HG03064 (cell line): Measurements from ENCODE around the gene HMX1.

ENCODE experiments used
- ATAC-seq: cut with Tn5 transposase; IDR thresholded peaks from one replicate; pipeline ENCODE4 v1.9.1; 2021; ENCODE audit warnings: low read depth; ENCODE audit not compliant: unreplicated experiment

HMX1 gene

DNA sequence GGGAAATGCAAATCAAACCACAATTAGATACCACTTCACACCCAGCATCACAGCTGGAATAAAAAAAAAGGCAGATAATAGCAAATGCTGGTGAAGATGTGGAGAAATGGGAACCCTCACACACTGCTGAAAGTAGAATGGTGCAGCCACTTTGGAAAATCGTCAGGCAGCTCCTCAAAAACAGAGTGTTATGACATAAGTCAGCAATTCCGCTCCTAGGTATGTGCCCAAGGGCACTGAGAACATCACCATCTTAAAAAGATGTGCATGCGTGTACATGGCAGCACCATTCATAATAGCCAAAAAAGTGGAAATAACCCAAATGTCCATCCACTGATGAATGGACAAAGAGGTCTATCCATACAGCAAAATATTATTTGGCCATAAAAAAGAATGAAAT is 28.0 kb downstream of the HMX1 start:
- no peak for ATAC-seq

GRCh38 chr4:8842614-8843013 is 29.0 kb downstream of the HMX1 start:
- no peak for ATAC-seq

- ATAC-seq: no peak
These were observed 29.9 kb downstream of the HMX1 start for GRCh38 chr4:8841678-8842268.

DNA sequence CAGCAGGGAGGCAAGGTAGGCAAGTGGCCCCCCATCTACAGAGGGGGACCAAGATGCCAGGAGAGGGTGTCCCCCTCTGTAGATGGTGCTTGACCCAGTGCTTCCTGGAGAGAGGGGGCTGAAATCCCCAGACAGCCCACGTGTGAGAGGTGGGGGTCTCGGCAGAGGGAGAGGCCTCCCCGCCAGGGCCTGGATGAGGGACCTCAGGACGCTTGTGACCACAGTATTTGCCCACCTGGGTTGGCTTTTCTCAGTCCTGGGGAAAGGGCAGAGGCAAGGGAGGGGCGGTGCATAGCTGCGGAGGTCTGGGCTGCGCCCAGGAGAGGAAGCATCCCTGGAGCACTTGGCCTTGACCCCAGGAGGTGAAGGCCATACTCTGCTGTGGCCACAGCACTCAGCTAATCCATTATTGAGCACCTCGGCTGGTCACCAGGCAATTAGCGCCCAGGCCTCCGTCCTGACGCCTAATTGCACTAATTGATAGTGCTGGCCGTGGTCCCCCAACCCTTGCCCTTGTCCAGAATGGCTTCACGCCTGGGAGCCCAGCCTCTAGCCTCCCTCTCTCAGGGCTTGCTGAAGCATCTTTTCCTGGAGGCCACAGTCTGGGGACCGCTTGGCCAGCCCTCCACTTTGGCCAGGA is 30.7 kb downstream of the HMX1 start:
- no peak for ATAC-seq

DNA sequence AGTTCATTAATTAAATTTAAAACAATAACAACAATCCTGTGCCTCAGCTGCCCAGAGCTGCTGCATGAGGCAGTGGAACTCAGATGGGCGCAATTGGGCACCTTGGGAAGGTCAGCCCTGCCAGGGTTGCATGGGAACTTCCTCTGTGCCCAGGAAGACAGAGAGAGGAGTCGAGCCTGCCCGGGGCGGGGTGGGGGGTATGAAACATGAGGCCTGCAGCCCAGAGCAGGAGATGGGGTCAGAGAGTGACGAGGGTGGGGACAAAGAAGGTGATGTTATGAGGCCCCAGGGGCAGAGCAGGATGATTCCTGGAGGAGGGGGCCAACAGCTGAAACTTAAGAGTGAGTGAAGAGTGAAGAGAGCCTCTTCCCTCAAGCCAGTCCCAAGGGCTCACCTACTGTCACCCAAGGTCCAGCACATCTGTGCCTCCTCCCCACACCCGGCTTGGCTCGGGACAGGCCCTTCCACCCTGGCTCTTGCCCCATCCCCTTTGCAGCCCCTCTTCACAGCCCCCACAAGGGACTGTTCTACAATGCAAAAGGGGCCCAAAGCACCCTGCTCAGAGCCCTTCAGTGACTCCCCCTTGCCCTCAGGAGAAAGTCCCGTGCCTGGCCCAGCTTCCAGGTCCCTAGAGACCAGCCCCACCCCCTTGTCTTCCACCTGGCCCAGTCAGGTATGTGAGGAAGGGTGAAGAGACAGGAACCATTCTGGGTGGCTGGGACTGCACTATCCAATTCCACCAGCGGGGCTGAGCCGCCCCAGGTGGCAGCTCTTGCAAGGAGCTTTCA is 31.4 kb downstream of the HMX1 start:
- ATAC-seq: no peak

GRCh38 chr4:8838961-8839431 is 32.6 kb downstream of the HMX1 start:
- ATAC-seq: no peak

DNA sequence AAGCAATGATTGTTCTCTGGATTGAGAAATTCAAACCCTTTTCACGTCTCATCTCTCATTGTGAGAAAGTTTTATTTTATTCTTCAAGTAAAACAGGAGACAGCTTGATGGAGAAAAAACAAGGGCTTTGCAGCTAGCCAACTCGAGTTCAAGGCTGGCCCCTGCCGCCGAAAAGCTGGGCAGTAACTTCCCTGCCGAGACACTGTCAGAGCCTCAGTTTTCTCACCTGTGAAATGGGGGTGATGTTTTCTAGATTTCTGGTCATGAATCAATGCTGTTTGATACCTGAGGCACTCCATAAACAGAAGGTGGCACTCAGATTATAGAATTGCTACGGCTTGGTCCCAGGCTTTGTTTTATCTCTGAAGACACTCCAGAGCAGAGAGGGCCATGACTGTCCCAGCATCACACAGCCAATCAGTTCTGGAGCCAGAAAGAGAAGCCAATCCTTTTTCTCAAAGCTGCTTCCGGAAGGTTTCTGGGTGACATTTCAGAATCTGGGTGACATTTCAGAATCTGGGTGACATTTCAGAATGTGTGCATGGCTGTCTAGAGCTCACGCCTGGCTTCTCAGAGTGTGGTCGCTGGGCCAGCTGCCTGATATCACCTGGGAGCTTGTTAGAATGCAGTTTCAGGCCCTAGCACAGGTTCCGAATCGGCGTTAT is 33.2 kb downstream of the HMX1 start:
- no peak for ATAC-seq

- no peak for ATAC-seq
These were observed 34.3 kb downstream of the HMX1 start for GRCh38 chr4:8837181-8837841.

GRCh38 chr4:8836664-8837171 is 34.9 kb downstream of the HMX1 start:
- ATAC-seq: no peak

GRCh38 chr4:8835521-8836365 is 35.9 kb downstream of the HMX1 start:
- ATAC-seq: no peak

GRCh38 chr4:8834681-8835220 is 36.9 kb downstream of the HMX1 start:
- no peak for ATAC-seq

- ATAC-seq: no peak
These were observed 39.3 kb downstream of the HMX1 start for GRCh38 chr4:8832113-8832915.

DNA sequence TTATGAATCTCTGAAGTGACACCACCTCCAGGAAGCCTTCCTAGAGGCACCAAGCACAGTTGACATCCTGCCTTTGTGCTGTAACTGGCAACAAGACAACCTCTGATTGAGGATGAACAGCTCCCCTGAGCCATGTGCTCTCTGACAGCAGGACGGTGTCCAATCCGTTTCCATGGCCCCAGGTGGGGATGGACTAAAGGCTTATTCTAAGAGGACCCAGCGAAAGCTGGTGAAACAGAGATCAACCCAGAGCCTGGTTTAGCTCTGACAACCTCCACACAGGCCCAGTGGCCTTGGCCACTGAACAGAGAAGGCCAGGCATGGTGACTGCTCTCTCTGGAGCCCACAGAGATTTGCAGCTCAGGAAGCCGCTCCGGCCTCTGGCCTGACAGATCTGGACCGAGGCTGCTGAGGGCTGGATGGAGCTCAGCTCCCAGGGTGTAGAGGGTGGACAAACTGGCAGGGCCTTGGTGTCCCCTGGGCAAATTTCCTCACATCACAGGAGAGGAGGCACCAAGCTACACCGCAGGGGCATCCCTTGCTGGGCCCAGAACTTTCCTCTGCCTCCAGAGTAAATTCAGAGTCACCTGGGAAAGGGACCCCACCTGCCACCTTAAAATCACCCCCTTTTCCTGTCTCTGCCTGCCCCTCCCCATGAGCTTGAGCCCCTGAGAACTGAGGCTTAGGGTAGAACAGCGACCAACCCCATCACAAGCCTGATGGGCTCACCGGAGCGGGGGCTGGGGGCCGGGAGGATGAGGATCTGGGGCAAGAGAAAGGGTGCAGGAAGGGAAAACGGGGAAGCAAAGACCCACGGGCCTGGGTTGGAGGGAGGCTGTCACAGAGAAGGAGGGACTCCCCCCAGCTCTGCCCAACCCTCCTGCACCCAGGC is 40.2 kb downstream of the HMX1 start:
- no peak for ATAC-seq

GRCh38 chr4:8830611-8831200 is 40.9 kb downstream of the HMX1 start:
- ATAC-seq: no peak

GRCh38 chr4:8830056-8830455 is 41.6 kb downstream of the HMX1 start:
- no peak for ATAC-seq

- no peak for ATAC-seq
These were observed 42.1 kb downstream of the HMX1 start for GRCh38 chr4:8829584-8829983.

- ATAC-seq: no peak
These were observed 42.8 kb downstream of the HMX1 start for GRCh38 chr4:8828869-8829268.
